GM12864 (cell line): Measurements from ENCODE around the gene SIPA1L2.

Source experiments
- DNase-seq: peaks from one replicate; pipeline ENCODE4 v3.0.0-alpha.2; 2011; ENCODE audit warnings: low read depth
- H3K4me3 ChIP-seq: 2 replicates; pipeline ENCODE4 v1.5.1; 2011; ENCODE audit warnings: mild to moderate bottlenecking, low read depth, low read length, control low read depth
- TF ChIP-seq, protein P1 (sequence below): IDR thresholded peaks from 2 replicates; pipeline ENCODE4 v1.5.1; 2011; ENCODE audit warnings: low read depth, mild to moderate bottlenecking, moderate library complexity, low read length, control low read depth, inconsistent platforms; ENCODE audit errors: missing control alignments

The SIPA1L2 gene

DNA sequence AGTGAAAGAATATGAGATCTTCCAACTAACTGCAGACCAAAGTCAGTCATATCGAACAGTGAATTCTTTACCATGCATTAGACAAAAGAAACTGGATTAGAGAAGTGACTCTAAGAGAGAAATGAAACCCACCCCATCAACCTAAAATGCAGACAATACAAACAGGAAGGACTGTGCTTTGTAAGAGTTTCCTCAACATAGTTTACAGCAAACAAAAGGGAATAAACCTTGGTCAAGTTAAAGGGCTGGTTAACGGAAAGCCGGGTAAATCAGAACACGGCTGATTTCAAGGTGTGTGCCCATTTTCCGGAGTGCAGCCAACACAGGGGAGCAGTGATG is 39.2 kb downstream of the SIPA1L2 start:
- DNase-seq: no peak
- H3K4me3 ChIP-seq: no peak overlapping the region
- TF ChIP-seq, protein P1, sequence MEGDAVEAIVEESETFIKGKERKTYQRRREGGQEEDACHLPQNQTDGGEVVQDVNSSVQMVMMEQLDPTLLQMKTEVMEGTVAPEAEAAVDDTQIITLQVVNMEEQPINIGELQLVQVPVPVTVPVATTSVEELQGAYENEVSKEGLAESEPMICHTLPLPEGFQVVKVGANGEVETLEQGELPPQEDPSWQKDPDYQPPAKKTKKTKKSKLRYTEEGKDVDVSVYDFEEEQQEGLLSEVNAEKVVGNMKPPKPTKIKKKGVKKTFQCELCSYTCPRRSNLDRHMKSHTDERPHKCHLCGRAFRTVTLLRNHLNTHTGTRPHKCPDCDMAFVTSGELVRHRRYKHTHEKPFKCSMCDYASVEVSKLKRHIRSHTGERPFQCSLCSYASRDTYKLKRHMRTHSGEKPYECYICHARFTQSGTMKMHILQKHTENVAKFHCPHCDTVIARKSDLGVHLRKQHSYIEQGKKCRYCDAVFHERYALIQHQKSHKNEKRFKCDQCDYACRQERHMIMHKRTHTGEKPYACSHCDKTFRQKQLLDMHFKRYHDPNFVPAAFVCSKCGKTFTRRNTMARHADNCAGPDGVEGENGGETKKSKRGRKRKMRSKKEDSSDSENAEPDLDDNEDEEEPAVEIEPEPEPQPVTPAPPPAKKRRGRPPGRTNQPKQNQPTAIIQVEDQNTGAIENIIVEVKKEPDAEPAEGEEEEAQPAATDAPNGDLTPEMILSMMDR: no peak

- DNase-seq: no peak
- H3K4me3 ChIP-seq: no peak overlapping the region
- TF ChIP-seq, protein P1: no peak
These were observed 39.9 kb downstream of the SIPA1L2 start for GRCh38 chr1:232589812-232590743.

DNA sequence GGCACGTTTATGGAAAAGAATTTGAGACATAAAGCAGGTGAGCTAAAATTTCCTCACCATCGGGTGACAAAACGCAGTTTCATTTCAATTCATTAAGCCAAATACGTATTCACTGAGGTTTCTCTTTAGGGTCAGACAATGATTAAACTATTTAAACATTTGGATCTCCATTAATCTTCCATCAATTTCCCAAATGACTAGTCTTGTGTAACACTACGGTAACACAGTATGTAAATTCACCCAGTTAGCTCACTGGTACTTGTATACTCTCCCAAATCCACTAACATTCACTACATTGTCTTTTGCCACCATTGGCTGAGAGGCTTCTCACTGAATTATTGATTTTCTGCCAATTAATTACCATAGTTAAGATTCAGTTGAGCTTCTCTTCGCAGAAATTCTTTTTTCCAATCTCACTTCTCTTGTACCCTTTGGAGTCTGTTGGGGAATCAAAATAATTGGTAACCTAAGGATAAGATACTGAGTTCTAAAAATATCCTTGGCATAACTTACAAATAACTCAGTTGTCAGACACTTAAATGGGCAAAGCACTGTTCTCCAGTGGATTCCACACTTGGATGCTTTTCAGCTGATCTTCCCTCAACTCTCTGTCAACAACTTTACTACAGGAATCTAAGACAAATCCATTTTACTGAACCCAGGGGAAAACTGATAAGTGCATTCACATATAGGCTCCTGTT is 40.7 kb downstream of the SIPA1L2 start:
- no peak for DNase-seq
- no peak overlapping the region for H3K4me3 ChIP-seq
- TF ChIP-seq, protein P1: no peak

DNA sequence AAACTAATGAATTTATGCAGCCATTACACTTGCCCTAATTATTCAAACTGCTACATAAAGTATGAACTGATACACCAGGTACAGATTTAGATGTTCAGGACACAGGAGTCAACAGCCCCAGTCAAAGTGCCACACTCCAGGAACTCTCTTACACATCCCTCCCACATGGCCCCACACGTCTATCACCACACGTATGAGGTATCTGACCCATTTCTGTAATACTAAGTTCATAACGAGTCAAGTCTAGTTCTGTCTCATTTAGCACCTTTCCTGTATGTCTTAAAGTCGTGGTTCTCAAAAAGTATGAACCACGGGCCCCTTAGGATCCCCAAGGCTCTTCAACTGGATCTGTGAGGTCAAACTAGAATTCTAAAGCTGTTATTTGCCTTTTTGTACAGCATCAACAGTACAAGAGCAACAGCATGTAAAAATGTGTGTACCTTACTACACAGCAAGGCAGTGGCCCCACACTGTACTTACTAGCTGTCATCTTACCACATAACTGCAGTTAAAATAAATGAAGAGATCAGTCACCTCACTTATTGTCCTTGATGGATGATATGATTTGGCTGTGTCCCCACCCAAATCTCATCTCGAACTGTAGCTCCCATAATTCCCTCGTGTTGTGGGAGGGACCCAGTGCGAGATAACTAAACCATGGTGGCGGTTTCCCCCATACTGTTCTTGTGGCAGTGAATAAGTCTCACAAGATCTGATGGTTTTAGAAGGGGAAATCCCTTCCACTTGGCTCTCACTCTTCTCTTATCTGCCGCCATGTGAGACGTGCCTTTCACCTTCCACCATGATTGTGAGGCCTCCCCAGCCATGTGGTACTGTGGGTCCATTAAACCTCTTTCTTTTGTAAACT is 42.6 kb downstream of the SIPA1L2 start:
- TF ChIP-seq, protein P1: no peak
- no peak overlapping the region for H3K4me3 ChIP-seq
- no peak for DNase-seq

DNA sequence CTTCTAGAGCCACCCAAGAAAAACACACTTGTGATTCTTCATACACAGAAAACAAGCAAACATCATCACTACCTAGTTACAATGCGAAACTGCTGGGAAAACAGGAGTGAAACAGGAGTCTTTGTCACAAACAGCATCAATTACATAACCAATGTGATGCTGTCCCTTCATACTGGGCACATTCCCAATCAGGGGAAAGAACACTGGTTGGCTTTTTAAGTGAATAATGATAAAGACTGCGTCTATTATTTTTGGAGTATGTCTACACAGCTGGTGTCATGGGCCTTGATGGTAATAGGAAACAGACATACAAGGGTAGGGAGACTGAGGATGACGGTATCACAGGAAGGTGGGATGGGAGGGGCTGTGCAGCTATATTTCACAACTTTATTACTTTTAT is 43.3 kb downstream of the SIPA1L2 start:
- TF ChIP-seq, protein P1: no peak
- no peak overlapping the region for H3K4me3 ChIP-seq
- no peak for DNase-seq

DNA sequence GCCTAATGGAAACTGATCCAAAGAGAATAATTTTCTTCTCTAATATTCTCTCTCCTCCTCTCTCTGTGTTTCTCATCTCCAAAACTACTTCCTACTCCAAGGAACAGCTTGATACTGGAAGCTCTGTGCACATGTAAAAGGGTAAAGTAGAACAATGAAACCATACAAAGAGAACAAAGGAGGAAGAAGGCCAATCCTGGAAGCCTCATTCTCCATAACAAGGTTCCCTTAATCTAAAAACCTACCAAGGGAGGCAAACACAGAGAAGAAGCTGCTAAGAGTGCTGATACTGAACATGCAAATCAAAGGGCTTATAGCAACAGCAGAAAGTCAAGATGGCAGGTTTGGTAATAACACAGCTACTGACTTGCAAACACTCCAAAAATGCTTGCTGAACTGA is 44.4 kb downstream of the SIPA1L2 start:
- H3K4me3 ChIP-seq: no peak overlapping the region
- no peak for DNase-seq
- TF ChIP-seq, protein P1: no peak
